ENCODE measurements around the gene NRAP.

The NRAP gene

DNA sequence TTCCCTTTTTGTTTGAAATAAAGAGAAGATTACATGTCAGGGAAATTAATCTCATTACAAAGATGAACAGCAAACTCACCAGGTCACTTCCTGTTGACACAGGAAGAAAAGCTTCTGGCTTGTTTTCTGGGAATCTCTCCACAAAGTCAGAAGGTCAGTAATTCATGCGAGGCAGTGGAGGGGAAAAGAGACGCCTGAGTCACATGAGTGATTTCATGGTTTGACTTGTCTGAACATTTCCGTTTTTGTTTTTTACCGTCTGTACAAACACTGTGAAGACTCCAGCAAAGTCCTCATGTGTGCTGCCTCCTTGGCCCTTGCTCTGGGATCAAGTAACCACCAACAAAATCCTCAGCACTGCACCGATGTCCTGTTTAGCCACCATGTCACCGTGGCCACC, 113.5 kb downstream of the NRAP start:
- Histone ChIP-seq H3K27me3 (ENCODE audit: insufficient read depth, low read length, poor library complexity) (peaks cover 3% of the 10 kb centered on the region), H3K9me3 (ENCODE audit: insufficient read depth, low read length, severe bottlenecking) (no peaks in the 10 kb centered on the region), H3K9ac (ENCODE audit: low read depth, low read length) (no peak overlapping the region), H3K4me1 (ENCODE audit: insufficient read depth, low read length) (no peaks in the 10 kb centered on the region), H3K4me2 (ENCODE audit: insufficient read depth, low read length) (no peak overlapping the region), H3K27ac (ENCODE audit: low read length) (no peak overlapping the region), H3K79me2 (ENCODE audit: insufficient read depth, low read length) (no peaks in the 10 kb centered on the region), H4K20me1 (ENCODE audit: insufficient read depth, low read length) (no peaks in the 10 kb centered on the region), H2AFZ (ENCODE audit: low read depth, low read length) (no peak overlapping the region), H3K4me3 (ENCODE audit: low read depth in 1 of 2, low read length in 2 of 2) (no peak overlapping the region), H3K36me3 (ENCODE audit: insufficient read depth, low read length) (no peaks in the 10 kb centered on the region)
- DNase-seq (no peak), ATAC-seq (ENCODE audit: insufficient read depth, low read depth) (no peak)
- TF ChIP-seq EZH2 (IDR thresholded peaks at IDR 0.05; ENCODE audit: borderline replicate concordance, low read depth, low read length, severe bottlenecking): no peak
- TF ChIP-seq, protein P1, sequence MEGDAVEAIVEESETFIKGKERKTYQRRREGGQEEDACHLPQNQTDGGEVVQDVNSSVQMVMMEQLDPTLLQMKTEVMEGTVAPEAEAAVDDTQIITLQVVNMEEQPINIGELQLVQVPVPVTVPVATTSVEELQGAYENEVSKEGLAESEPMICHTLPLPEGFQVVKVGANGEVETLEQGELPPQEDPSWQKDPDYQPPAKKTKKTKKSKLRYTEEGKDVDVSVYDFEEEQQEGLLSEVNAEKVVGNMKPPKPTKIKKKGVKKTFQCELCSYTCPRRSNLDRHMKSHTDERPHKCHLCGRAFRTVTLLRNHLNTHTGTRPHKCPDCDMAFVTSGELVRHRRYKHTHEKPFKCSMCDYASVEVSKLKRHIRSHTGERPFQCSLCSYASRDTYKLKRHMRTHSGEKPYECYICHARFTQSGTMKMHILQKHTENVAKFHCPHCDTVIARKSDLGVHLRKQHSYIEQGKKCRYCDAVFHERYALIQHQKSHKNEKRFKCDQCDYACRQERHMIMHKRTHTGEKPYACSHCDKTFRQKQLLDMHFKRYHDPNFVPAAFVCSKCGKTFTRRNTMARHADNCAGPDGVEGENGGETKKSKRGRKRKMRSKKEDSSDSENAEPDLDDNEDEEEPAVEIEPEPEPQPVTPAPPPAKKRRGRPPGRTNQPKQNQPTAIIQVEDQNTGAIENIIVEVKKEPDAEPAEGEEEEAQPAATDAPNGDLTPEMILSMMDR (IDR thresholded peaks at IDR 0.05; ENCODE audit: borderline replicate concordance, extremely low read depth, low read length, poor library complexity, severe bottlenecking): no peak

DNA sequence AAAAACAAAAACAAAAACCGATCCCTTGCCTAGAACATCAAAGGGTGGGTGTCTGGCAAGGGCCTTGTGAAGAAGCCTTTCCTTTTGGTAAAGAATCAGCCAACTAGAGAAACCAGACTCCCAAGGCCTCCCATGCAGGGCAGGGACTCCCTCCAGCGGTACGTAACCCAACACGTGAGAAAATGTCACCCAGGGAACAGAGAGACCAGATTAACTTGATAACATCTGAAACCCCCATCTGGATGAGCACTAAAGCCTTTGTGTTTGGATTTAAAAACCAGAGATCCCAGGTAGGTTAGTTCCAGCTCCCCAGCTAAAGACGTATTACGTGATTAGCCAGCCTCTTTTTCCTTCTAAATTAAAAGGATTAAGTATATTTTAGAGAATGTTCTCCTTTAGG, 114.0 kb downstream of the NRAP start:
- no peak overlapping the region for H3K9ac ChIP-seq (ENCODE audit: low read depth, low read length)
- TF ChIP-seq, protein P1 (IDR thresholded peaks at IDR 0.05; ENCODE audit: borderline replicate concordance, extremely low read depth, low read length, poor library complexity, severe bottlenecking): no peak
- TF ChIP-seq EZH2 (IDR thresholded peaks at IDR 0.05; ENCODE audit: borderline replicate concordance, low read depth, low read length, severe bottlenecking): no peak
- no peaks in the 10 kb centered on the region for H4K20me1 ChIP-seq (ENCODE audit: insufficient read depth, low read length)
- no peak overlapping the region for H3K4me2 ChIP-seq (ENCODE audit: insufficient read depth, low read length)
- H3K36me3 ChIP-seq (ENCODE audit: insufficient read depth, low read length): no peaks in the 10 kb centered on the region
- no peak overlapping the region for H3K4me3 ChIP-seq (ENCODE audit: low read depth in 1 of 2, low read length in 2 of 2)
- H3K9me3 ChIP-seq (ENCODE audit: insufficient read depth, low read length, severe bottlenecking): no peaks in the 10 kb centered on the region
- H3K79me2 ChIP-seq (ENCODE audit: insufficient read depth, low read length): no peaks in the 10 kb centered on the region
- H2AFZ ChIP-seq (ENCODE audit: low read depth, low read length): no peak overlapping the region
- no peaks in the 10 kb centered on the region for H3K4me1 ChIP-seq (ENCODE audit: insufficient read depth, low read length)
- DNase-seq (no peak), ATAC-seq (ENCODE audit: insufficient read depth, low read depth) (no peak)
- H3K27me3 ChIP-seq (ENCODE audit: insufficient read depth, low read length, poor library complexity): peaks cover 3% of the 10 kb centered on the region
- no peak overlapping the region for H3K27ac ChIP-seq (ENCODE audit: low read length)

DNA sequence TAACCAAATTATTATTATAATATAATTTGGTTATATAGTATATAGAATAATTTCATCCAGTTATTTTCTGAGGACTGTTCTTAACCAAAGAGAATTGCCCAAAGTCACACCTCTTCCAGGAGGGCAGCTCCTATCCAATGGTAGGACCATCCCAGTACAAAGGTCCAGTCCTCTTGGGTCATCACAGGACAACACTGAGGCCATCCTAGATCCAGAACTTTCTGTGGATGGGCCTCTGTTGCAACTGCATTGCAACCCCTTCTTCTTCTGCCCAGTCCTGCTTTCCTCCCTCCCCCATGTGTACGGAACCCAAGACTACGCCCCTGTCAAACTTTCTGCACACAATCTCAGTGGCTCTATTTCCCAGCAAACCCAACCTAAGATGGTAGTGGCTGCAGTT, 116.4 kb downstream of the NRAP start:
- no peak overlapping the region for H3K4me3 ChIP-seq (ENCODE audit: low read depth in 1 of 2, low read length in 2 of 2)
- no peaks in the 10 kb centered on the region for H4K20me1 ChIP-seq (ENCODE audit: insufficient read depth, low read length)
- no peaks in the 10 kb centered on the region for H3K79me2 ChIP-seq (ENCODE audit: insufficient read depth, low read length)
- no peaks in the 10 kb centered on the region for H3K36me3 ChIP-seq (ENCODE audit: insufficient read depth, low read length)
- DNase-seq: no peak
- no peak overlapping the region for H2AFZ ChIP-seq (ENCODE audit: low read depth, low read length)
- no peak overlapping the region for H3K4me2 ChIP-seq (ENCODE audit: insufficient read depth, low read length)
- TF ChIP-seq EZH2 (IDR thresholded peaks at IDR 0.05; ENCODE audit: borderline replicate concordance, low read depth, low read length, severe bottlenecking): no peak
- TF ChIP-seq, protein P1 (IDR thresholded peaks at IDR 0.05; ENCODE audit: borderline replicate concordance, extremely low read depth, low read length, poor library complexity, severe bottlenecking): no peak
- H3K27ac ChIP-seq (ENCODE audit: low read length): no peak overlapping the region
- no peak for ATAC-seq (ENCODE audit: insufficient read depth, low read depth)
- no peaks in the 10 kb centered on the region for H3K4me1 ChIP-seq (ENCODE audit: insufficient read depth, low read length)
- no peaks in the 10 kb centered on the region for H3K27me3 ChIP-seq (ENCODE audit: insufficient read depth, low read length, poor library complexity)
- no peaks in the 10 kb centered on the region for H3K9me3 ChIP-seq (ENCODE audit: insufficient read depth, low read length, severe bottlenecking)
- no peak overlapping the region for H3K9ac ChIP-seq (ENCODE audit: low read depth, low read length)

DNA sequence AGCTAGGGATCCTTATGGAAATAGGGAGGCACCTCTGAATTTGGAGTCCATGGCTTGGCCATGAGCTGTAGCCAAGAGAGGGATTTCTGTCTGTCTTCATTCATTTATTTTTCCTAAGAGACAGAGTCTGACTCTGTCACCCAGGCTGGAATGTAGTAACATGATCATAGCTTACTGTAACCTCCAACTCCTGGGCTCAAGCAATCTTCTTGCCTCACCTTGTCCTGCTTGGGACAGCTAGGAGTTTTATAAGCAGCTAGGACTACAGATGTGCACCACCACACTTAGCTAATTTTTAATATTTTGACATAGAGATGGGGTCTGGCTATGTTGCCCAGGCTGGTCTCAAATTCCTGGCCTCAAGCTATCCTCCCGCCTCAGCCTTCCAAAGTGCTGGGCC, 119.4 kb downstream of the NRAP start:
- ATAC-seq (ENCODE audit: insufficient read depth, low read depth) (no peak), DNase-seq (no peak)
- Histone ChIP-seq H3K36me3 (ENCODE audit: insufficient read depth, low read length) (no peaks in the 10 kb centered on the region), H3K4me2 (ENCODE audit: insufficient read depth, low read length) (no peak overlapping the region), H3K9me3 (ENCODE audit: insufficient read depth, low read length, severe bottlenecking) (no peaks in the 10 kb centered on the region), H3K4me1 (ENCODE audit: insufficient read depth, low read length) (no peaks in the 10 kb centered on the region), H4K20me1 (ENCODE audit: insufficient read depth, low read length) (no peaks in the 10 kb centered on the region), H3K79me2 (ENCODE audit: insufficient read depth, low read length) (no peaks in the 10 kb centered on the region), H3K4me3 (ENCODE audit: low read depth in 1 of 2, low read length in 2 of 2) (no peak overlapping the region), H3K9ac (ENCODE audit: low read depth, low read length) (no peak overlapping the region), H2AFZ (ENCODE audit: low read depth, low read length) (no peak overlapping the region), H3K27ac (ENCODE audit: low read length) (no peak overlapping the region), H3K27me3 (ENCODE audit: insufficient read depth, low read length, poor library complexity) (peaks cover 5% of the 10 kb centered on the region)
- TF ChIP-seq, protein P1 (IDR thresholded peaks at IDR 0.05; ENCODE audit: borderline replicate concordance, extremely low read depth, low read length, poor library complexity, severe bottlenecking): no peak
- no peak for TF ChIP-seq EZH2 (IDR thresholded peaks at IDR 0.05; ENCODE audit: borderline replicate concordance, low read depth, low read length, severe bottlenecking)

All from DND-41 (cell line).